HG03280 (cell line): Measurements from ENCODE around the gene ZNF544.

Source experiments
- ATAC-seq: cut with Tn5 transposase; IDR thresholded peaks from one replicate; pipeline ENCODE4 v1.9.1; 2021; ENCODE audit warnings: mild to moderate bottlenecking, moderate library complexity; ENCODE audit not compliant: unreplicated experiment

ZNF544 gene

GRCh38 chr19:58228585-58229254 lies at the start of gene ZNF544:
Gene ZNF544, plus strand, starts transcription at chr19:58228914. Its CDS starts 15,110 bp downstream, at chr19:58244024.
- peak; percentile 94 for ATAC-seq

DNA sequence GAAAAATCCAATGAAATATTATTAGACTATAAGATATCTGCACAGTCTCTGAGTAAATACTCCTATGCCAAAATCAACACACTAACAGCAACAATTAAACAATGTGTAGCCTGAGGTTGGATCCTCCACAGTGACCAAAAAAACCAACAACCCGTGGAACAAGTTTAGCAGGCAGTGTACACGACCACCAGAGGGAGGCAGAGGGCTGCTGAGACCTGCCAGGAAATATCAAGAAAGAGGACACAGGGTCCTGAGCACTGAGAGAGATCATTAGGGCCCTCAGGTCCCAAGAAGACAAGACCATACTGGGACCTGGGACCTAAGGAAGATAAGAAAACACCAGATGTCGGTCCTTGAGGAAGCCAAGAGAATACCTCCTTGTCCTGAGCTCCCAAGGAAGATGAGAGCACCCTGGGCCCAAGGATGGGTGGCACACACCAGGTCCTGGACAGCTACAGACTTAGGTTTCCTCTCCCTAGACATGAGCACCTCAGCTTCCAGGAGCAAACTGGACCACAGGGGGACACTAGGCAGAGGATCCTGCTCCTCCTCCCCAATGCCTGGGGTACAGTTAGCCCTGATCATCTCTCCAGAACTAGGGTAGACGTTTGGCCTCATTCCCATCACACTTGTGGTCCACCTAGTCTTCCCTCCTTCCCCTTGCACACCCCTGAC lies 46.7 kb upstream of the ZNF544 start:
- ATAC-seq: no peak

DNA sequence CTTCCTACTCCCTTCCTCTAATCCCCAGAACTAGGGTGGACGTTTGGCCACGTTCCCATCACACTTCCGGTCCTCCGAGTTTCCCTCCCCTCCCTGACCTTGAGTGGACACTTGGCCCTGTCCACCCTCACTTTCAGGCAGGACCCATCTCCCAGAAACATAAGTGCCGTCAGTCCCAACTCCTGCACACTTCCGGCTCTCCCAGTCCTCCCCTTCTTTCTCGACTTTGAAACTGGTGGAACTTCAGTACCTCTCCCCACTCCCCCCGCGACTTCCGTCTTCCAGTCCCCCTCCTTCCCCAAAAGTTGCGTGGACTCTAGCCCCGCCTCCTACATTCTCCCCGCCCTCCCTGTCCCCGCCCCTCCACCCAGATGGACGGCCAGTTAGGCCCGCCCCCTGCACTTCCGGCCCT lies 46.1 kb upstream of the ZNF544 start:
- ATAC-seq: no peak

GRCh38 chr19:58182989-58183816 lies 45.5 kb upstream of the ZNF544 start, which contains the start of gene ZNF274:
Gene ZNF274, plus strand, starts transcription at chr19:58183061. Its CDS starts 905 bp downstream, at chr19:58183966.
- ATAC-seq: peak; percentile 89

DNA sequence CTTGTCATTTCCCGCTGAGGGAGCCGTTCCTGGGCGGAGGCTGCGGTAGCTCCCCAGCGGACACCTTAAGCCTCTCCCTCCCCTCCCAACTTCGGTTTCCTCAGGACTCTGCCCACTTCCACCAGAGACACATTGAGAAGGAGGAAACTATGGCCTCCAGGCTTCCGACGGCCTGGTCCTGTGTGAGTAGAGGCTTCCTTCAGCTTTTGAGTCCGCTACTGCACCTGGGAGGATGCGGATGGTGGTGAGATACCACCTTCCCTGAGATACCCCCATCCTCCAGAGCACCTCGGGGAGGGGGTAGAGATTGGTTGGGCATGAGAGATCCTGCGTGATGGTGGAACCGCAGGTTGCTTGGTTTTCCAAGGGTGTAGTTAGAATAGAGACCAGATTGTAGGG lies 44.9 kb upstream of the ZNF544 start:
- ATAC-seq: no peak

DNA sequence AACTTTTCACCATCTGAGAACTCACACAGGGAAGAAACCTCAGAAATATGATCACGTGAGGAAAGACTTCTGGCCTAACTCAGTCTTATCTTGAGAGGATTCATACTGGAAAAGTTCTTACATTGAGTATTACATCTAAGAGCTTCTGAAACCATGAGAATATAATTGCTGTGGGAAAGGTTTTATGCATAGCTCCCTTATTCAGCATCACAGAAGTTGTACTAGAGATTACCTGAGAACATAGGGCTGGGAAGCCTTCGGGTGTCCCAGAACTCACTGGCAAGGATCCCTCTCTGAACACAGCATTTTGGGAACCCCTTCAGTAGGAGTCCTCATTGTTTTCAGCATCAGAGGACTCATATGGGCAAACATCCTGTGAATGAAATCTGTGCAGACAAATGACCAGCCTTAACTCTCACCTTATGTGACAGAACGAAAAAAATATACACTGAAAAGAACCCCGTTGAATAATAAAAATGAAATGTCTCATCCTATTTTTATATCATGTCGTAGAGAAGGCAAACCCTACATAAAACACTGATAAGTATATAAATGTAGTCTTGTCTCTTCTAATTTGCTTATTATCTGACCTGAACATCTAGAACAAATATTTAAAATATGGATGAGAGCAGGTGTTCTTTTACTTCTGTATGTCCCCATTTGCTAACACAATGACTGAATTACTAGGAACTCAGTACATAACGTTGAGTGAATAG lies 31.7 kb upstream of the ZNF544 start:
- ATAC-seq: no peak

DNA sequence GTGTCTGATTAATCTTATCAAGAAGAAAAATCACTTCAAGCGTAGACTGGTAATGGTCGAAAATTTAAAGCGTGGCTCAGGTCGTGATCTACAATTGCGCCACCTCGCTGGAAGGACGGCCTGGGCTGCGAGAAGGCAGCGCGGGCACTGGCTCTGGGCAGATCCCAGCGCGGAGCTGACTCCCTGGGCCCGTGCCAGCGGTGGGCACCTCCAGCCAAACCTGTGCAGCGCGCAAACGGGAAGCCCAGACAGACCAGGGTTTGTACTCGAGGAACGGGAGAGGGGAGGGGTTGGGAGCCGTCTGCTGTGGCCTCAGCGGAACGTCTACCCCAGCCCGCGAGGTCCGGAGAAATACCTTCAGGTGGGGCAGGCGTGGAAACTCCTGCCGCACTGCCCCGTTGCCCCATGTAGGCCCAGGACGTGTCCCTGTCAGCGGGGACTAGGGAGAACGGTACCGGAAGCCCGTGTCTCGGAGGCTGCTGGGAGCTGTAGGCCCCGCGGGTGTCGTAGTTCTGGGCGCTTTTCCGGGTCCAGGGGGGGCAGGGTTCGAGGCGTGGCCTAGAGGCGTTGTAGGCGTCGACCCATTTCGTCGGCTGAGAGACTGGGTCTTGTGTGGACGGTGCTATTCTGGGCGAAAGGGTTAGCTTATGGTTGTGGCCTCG lies 24.8 kb upstream of the ZNF544 start:
- no peak for ATAC-seq

- no peak for ATAC-seq
Observed at GRCh38 chr19:58204566-58204965, 24.1 kb upstream of the ZNF544 start.

- no peak for ATAC-seq
Observed at GRCh38 chr19:58209577-58209976, 19.1 kb upstream of the ZNF544 start.

GRCh38 chr19:58212336-58213074 lies 16.2 kb upstream of the ZNF544 start:
- ATAC-seq: no peak

DNA sequence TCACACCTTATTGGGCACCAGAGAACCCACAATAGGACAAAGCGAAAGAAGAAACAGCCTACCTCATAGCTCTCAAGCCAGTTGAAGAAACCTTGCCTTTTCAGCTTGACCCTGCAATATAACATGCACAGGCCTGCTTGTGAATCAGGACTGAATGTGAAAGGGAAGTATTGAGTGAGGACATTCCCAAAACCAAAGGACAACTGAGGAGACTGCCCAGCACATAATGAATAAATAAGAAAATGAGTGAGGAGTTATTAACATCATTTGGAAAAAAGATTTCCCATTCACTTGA lies 15.7 kb upstream of the ZNF544 start:
- ATAC-seq: no peak

DNA sequence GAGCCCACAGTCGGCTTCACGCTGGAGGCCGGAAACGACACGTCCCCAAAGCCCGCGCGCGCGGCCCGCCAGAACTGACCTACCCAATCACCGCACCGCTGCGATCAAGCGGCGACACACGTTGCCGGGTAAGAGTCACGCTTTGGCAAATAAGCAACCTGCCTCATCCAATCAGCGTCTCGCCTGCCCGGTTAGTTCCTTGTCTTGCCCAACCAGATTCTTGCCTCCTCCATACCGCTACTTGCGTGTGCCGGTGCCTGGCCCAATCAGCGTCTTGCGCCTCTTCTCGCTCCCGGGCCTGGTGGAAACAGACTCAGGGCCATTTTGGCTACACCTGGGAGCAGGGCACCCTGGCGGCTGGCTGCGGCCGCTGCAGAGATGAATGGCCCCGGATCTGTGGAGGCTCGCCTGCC lies 11.6 kb upstream of the ZNF544 start:
- ATAC-seq: no peak

- no peak for ATAC-seq
Observed at GRCh38 chr19:58217607-58218391, 10.9 kb upstream of the ZNF544 start.

- ATAC-seq: no peak
Observed at GRCh38 chr19:58218899-58219298, 9.8 kb upstream of the ZNF544 start.

- no peak for ATAC-seq
Observed at GRCh38 chr19:58227964-58228584, 640 bp upstream of the ZNF544 start.

DNA sequence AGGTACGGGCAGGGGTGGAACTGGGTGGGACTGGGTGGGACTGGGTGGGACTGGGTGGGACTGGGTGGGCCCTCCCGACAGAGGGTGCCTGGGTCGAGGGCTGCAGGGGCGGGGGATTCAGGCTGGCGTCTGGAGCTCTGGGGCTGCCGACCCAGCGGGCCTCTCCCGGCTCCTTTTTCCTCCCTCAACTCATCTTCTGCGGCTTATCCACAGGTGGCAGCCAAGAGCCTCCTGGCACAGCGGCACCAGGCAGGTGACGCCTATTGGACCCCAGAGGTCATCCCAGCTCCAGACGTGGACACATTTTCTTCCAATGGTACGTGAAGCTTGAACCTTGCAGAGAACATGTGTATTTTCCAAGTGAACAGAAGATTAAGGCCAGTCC lies 533 bp downstream of the ZNF544 start:
- no peak for ATAC-seq

GRCh38 chr19:58237324-58237723 lies 8.6 kb downstream of the ZNF544 start:
- no peak for ATAC-seq

DNA sequence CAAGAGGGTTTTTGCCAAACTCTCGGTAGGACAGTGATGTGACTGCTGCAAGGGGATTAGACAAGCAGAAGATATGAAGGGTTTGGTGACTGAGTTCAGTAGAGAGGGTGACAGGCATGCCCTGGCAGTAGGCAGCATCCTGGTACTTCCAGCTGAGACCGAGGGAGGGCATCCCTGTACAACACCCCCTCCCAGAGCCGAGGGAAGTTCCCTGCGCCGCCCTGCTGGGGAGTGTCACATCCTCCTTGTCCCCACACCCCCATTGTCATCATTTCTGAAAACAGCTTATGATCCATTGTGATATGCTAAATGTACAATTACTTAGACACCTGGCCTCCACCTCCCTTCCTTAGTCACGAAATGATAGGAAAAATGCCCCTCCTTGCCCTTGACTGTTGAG lies 14.6 kb downstream of the ZNF544 start:
- no peak for ATAC-seq

GRCh38 chr19:58248886-58249285 lies 20.2 kb downstream of the ZNF544 start:
- ATAC-seq: no peak
